ENCODE results near the gene FLT1.

The FLT1 gene

GRCh38 chr13:28485996-28486543 is 8.9 kb downstream of the FLT1 start:
- no peak for DNase-seq

DNA sequence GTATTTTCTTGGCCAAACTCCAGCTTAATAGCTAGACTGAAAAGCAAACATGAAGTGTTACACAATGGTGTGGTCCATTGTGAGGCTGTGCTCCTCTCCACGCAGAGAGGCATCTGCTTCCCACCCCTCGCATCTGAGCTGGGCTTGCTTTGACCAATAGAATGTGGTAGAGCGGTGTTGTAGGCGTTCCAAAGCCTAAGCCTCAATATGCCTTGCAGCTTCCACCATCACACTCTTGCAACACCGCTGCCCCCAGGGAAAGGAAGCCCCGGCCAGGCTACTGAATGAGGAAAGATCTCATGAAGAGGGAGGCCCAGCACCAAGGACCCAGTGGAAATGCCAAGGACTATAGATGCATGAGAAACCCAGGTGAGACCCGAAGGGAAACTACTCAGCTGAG is 9.4 kb downstream of the FLT1 start:
- no peak for DNase-seq

DNA sequence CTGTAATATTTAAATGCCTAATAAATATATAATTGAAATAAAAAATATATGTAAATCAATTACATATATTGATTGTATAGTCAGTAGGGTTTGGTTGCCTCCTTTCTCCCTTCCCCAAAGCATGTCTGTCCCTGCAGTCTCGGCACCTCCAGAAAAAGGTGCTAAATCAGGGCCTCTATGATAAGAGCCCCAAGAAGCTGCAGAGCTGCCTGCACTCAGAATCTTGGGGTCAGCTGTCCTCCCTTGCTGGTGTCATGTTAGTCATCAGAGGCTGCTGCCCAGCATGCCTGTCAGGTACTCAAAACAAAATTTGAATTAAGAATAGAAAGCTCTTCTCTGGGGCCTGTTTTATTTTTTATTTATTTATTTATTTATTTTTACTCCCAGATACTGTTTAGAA is 9.8 kb downstream of the FLT1 start:
- DNase-seq, result no peak

GRCh38 chr13:28483313-28483931 is 11.5 kb downstream of the FLT1 start:
- DNase-seq, result no peak

GRCh38 chr13:28479005-28479404 is 15.9 kb downstream of the FLT1 start:
- no peak for DNase-seq

DNA sequence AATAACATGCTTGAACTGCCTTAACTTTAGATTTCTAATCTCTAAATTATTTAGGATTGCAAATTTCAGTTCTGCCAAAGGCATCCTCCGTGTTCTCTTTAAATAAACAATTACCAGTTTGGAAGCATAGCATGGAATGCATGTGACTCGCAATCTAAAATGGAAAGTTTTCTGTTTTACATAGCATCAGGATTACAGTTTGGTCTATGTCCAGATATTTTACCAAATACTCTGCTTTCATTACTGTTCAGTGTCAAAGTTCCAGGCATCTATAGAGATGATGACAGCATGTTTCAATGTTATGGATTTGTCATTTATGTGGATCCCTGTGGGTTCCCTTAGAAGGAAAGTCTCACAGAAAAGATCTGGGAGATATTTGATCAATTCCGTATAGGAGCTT is 16.8 kb downstream of the FLT1 start:
- DNase-seq, result no peak

DNA sequence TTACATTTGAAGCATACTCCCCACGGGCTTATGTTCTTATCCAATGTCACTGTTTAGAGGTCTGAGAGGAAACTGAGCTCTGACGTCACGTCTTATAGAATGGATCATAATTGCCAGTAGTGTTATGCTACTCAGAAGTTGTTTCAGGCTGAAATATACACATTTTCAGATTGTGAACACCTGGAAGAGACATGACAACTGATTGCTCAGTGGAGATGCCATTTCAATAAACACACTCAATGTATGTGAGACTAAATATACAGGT is 17.3 kb downstream of the FLT1 start:
- DNase-seq, result no peak

DNA sequence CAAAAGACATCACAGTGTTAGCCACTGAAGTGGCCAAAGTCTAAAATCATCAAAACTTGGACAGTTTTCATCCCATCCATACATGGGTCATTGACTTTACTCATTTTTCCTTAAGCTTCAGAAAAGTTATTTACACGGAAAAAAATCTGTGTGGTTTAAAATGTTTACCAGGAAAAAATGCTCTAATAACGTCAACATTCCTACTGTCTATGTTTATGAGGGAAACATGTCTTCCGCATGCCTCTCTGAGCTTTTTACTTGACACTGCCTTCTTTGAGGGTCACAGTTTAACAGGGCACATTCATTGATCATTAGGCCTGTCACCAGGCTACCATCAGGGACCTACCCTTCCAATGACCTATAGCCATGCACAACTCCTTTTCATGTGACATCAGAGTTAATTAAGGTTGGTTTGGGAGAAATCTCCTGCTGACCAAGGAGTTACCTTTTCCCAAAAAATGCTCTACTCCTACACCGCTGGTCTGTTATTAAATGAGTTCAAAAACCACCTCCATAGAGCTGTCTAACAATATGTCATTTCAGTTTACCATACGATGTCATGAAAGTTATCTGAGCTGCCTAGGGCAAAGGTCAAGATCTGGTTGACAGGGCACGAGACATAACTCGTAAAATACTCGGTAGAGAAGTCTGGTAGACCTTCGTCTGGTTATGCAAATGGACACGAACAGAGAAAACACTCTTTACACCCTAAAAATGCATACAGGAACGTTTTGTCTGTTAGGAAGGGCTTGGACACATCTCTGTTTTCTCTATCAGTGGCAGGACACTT is 17.8 kb downstream of the FLT1 start:
- no peak for DNase-seq

DNA sequence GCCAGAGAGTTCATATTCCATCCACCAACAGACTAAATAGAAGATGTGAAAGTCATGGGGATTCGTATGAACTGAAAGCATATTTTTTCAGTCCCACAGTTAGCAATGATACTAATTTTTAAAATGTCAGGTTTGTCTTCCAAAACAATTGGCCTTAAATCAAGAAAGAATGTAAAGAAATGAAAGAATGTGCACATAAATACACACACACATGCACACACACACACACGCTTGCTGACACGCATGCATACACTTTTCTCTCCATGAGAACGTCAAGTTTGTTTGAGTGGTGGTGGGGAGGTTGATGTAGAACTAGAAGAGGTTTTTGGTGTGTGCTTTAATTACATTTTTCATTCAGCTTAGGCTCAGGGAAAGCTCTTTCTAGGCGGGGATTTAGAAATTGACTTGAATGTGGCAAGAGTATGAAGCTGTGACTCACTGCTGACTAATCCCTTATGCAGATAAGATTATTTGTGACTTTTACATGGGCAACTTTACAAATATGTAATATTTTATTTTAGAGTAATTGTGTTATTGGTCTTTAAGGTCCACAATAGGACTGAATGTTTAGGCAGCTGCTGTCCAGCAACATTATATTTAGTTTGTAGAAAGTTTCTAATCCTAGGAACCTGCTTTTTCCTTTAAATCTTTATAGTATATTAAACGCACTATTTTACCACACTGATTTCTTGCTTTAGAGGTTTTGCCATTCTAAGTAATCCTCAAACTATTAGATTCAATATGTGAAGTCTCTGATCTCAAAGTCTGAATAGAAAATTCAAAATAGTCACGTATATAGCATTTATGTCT is 18.8 kb downstream of the FLT1 start:
- DNase-seq, result no peak

DNA sequence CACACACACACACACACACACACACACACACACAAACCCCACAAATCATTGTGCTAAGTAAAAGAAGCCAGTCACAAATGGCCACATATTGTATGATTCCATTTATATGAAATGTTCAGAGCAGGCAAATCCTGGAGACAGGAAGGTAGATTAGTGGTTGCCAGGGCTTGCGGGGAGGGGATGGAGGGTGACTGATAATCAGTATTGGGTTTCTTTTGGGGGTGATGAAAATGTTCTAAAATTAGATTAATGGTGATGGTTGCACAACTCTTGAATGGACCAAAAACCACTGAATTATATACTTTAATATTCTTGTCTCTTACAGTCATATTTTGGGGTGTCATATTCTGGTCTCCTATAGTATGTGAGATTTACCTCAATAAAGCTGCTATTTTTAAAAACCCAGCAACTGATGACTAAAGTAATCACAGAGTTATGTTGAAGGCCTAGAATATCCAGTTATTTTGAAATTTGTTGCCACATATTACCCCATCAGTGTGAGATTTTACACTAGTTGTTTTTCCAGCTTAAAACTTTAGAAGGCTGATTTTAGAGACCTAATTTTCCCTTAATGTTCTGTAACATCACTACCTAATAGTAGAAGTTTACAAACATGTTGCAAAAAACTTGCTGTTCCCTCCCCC is 20.3 kb downstream of the FLT1 start:
- DNase-seq, result no peak

- no peak for DNase-seq
These were observed 21.9 kb downstream of the FLT1 start for GRCh38 chr13:28473044-28473443.

- DNase-seq, result no peak
These were observed 23.5 kb downstream of the FLT1 start for GRCh38 chr13:28471421-28471820.

GRCh38 chr13:28470296-28470695 is 24.6 kb downstream of the FLT1 start:
- DNase-seq, result no peak

GRCh38 chr13:28469316-28469715 is 25.6 kb downstream of the FLT1 start:
- DNase-seq, result no peak

DNA sequence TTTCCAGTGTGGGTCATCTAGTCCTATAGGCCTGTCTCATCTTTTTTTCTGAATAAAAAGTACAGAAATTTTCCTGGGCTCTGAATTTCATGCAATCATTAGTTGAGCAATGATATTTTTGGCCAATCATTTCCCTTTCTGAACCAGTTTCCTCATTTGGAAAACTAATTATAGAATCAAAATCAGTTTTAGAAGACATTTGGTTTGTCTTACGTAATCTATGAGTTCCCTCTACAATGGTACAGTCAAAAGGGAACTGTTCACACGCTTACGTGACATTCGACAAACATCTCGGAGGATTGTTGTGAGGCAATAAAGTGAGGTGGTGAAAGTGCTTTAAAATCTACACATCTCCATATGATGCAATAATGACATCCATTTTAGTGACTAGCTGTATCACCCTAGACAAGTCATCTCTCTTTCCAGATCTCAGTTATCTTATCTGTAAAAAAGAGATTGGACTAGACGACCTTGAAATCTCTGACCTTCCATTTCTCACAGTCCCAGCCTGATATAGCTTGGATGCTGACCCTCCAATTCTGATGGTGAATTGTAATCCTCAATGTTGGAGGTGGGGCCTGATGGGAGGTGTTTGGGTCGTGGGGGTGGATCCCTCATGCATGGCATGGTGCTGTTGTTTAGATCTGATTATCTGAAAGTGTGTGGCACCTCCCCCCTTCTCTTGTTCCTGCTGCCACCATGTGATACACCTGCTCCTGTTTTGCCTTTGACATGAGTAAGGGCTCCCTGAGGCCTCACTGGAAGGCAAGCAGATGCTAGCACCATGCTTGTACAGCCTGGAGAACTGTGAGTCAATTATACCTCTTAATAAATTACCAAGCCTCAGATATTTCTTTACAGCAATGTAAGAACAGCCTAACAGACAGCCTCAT is 26.7 kb downstream of the FLT1 start:
- no peak for DNase-seq

GRCh38 chr13:28467034-28467433 is 27.9 kb downstream of the FLT1 start:
- no peak for DNase-seq

- DNase-seq, result no peak
These were observed 28.8 kb downstream of the FLT1 start for GRCh38 chr13:28466151-28466550.

DNA sequence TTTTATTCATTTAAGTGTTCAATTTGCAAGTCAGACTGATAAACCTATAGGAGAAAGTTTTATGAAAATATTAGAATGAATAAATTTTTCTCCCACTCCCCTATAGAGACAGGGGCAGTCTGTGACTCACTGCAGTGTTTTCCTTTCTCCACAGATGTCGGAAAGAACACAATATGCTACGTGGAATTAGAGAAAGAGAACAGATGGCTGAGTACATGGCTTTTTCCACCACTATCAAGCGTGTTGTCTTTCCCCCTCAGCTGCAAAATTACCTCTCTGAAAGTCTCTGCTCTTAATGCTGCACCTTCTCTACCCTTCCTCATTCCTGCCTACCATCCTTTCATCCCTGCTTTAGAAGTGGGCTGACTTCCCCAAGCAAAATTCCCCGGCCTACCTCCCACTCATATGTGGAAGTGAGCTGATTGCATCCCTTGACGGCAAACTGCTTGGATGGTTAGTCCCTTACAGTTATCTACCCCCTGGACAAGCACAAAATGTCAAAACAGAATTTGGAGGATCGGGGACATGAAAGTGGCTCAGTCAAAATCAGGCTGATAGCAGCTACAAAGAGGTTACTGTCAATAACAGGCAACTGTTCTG is 30.0 kb downstream of the FLT1 start:
- DNase-seq, result no peak

- no peak for DNase-seq
These were observed 31.4 kb downstream of the FLT1 start for GRCh38 chr13:28463481-28463880.

DNA sequence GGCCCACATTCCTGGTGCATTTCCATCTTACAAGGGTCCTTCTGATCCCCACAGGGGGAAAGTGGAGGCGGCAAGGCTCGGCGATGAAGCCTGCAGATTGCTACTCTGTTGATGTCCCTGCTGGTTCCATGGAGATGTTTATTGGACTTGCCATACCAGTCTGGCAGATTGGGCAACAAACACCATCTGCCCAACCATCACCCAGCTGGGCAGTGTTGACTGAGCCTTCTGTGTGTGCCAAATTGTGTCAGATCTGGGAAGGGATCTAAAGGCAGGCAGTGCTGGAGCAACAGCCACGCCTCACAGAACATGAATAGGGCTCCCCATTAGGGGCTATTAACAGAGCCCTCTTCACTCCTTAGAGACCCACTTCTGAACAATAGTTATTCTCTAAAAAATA is 35.0 kb downstream of the FLT1 start:
- DNase-seq, result no peak

DNA sequence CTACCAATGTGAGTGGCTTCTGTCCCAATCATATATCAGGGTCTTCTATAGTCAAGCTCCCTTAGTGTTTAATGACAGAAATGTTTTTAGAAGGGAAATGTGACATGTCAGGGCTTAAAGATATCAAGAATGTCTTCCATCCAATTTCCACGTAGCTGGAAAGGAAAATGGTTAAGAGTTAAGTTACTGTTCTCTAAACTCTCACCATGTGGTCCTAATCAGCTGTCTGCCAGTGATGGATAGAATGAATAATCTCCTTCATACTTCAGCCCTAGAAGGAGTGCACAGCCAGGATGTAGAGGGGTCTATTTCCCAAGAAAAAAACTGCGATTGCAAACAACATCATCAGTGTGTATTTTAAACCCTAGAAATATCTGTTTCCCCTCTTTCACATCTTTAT is 36.3 kb downstream of the FLT1 start:
- DNase-seq, result no peak

DNA sequence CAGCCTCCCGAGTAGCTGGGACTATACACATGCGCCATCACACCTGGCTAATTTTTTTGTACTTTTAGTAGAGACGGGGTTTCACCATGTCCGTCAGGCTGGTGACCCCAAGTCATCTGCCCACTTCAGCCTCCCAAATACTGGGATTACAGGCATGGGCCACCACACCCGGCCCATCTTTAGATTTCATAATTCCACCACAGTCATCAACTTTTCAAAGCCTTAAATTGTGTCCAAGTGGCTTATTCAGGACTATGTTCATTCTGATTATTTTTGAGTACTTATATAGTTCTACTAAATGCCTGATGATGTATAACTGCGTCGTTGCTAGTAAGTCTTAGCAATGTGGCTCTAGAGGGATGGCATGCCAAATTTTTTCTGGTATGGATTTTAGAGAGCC is 36.9 kb downstream of the FLT1 start:
- DNase-seq, result no peak

All from NCI-H510A (cell line).